ENCODE measurements around the gene GIMAP8.

Gene GIMAP8

GRCh38 chr7:150450491-150451001, at the start of gene GIMAP8:
Gene GIMAP8 (plus strand): TSS chr7:150450630. CDS start chr7:150466699, 16,069 bp downstream.
- no peak for DNase-seq

DNA sequence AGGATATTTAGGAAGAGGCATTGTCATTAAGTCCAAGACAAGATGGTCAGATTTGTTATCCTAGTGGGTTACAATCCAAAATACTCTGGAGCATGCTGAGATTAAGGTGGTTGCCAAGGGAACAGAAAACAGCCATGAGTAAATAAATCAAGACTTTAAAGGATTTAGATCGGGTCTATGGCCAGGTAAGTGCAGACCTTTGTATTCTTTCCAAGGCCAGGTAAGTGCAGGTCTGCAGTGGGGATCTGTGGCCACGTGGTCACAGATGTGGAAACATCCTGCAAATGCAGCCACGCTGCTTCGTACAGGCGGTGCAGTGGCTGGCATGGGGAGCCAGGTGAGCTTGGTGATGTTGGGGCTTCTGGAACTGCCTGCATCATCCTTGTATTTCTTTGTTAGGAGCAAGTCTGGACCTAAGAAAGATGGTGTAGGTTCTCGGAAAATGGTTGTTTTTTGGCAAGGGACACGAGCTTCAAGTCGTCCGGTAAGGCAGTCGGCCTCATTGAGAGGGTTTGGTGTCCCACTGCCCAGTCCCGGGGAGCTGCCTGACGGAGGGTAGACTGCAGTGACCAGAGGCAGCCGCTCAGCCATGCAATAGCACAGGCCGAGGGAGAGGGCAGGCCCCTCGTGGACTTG, 49.5 kb upstream of the GIMAP8 start:
- DNase-seq: no peak

GRCh38 chr7:150401424-150401790, 49.0 kb upstream of the GIMAP8 start:
- no peak for DNase-seq

- no peak for DNase-seq
These were observed 48.4 kb upstream of the GIMAP8 start for GRCh38 chr7:150401861-150402631.

DNA sequence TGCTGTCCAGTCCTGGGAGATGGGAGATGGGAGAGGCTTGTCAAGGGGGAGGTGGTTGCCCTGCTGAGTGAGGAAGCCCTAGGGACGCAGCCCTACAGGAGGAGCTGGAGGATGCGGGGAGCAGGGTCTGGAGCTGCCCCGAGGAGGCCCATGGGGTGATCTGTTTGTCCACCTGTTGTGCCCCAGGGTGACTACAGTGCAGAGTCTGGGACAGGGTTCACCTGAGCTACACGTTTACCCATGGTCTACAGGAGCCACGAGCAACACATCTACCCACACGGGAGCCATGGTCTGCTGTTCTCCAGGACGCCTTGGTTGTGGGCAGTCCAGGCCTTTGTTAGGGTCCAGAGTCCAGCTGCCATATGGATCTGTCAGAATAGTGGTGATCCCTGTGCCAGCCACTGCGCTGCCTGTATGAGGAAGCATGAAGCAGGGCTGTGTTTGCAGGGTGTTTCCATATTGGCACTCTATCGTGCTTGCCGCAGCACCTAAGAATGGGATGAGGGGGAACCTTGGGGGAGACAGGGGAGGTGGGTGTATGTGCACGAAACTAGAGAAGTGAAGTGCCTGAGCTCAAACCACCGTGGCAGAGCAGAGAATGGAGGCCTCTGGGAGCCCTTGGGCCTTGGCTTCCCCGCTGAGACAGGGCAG, 47.6 kb upstream of the GIMAP8 start:
- DNase-seq: no peak

DNA sequence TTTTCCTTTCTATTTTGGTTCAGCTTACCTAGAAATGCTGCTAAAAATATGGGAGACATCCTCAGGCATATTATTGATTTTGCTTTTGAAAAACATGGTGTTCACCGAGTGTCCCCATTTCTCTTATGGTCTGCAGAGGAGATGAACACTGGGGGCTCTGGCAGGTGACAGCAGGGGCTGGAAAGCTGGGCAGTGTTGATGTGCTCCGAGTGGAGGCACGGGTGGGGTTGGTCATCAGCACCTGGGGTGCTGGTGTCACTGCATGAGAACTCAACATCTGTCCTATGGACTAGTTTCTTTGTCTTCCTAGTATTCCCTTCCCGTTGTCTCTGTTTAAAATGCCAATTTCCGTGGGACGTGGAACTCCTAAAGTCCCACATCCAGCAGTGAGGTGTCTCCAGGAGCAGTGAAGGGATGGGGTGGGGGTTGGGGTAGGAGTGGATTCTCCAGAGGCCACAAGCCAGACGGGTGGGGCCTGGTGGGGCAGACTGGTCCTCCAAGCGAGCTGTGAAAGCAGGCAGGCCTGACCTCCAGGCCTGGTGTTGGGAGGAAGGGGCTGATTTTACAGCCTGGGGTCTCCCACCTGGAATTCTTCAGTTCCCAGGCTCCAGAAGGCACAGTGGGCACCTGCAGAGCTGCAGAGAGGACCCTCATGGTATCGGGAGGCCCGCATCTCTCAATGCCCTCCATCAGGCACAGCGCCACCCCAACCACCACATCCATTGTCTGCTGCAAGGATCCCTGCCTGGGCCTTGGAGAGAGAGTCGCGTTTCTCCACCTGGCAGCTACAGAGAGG, 46.9 kb upstream of the GIMAP8 start:
- no peak for DNase-seq

GRCh38 chr7:150404172-150404804, 46.1 kb upstream of the GIMAP8 start:
- no peak for DNase-seq

DNA sequence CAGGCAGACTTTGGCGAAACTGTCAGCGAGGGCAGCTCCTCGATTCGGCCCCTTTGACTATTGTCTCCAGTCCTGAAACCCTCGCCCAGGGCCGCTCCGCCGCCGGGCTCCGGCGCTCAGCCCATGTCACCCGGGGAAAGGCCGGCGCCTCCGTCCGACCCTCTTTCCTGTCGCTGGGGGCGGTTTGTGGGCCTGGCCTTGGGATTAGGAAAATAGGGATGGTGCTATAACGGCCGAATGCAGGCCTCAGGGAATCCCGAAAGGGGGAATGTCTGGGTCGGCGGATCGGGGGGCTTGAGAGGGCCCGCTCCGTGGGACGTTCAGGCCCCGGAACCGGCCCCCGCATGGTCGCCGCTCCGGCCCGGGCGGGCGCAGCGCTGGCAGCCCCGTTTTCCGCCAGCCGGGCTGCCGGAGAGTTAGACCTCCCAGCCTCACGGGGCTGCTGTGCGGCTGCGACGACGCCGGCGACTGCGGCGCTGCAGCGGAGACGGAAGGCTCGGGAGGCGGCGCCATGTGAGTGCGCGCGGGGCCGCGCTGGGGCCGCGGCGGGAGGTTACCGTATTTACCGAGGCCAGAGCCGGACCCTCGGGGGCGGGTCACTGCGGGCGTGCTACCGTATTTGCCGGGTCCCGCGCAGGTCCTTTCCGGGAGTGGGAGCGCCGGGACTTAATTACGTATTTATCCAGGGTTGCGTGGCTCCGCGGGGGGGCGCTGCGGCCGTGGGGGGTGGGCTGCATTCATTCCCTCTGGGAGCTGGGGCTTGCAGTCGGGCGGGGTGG, 45.4 kb upstream of the GIMAP8 start:
- DNase-seq: peak; percentile 44

DNA sequence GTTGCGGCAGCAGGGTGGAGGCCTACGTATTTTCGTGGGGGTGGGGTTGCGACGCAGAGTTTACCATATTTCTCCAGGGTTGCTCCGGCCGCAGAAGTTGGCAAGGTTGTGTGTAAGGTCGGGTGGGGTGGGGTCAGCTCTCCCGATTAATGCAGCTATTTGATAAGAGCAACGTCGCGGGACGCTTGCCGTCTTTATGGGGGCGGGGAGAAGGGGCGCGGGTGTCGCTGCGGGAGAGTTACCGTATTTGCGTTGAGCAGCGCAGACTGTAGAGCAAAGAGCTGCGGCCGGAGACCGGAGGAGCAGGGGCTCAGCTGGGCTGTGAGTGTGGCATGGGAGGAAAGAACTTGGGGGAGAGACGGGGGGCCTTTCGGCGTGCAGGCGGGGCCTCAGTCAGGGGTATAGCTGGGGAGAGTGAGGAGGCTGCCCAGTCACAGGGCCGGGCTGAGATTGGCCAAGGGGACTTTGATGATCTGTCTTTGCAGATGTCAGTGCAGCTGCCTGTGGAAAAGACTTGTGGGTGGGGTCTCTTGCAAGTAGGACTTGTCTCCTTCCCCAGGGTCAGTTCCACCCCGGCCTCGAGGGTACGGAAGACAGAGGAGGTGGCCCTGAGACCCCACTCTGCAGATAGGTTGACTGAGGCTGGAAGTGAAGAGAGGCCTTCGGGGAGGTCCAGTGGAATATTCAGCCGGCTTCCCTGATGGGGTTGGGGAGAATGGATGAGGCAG, 44.7 kb upstream of the GIMAP8 start:
- no peak for DNase-seq

DNA sequence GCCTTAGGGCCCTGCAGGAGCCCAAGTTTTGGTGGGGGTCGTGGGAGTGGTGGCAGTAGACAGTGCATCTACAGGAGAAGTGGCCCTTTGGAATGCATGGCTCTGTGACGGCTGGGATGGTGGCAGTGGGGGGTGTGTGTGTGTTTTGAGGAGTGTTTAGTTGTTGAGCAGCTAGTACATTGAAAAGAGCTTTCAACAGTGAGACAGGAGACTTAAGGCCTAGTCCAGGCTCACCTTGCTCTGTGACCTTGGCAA, 44.2 kb upstream of the GIMAP8 start:
- DNase-seq: no peak

DNA sequence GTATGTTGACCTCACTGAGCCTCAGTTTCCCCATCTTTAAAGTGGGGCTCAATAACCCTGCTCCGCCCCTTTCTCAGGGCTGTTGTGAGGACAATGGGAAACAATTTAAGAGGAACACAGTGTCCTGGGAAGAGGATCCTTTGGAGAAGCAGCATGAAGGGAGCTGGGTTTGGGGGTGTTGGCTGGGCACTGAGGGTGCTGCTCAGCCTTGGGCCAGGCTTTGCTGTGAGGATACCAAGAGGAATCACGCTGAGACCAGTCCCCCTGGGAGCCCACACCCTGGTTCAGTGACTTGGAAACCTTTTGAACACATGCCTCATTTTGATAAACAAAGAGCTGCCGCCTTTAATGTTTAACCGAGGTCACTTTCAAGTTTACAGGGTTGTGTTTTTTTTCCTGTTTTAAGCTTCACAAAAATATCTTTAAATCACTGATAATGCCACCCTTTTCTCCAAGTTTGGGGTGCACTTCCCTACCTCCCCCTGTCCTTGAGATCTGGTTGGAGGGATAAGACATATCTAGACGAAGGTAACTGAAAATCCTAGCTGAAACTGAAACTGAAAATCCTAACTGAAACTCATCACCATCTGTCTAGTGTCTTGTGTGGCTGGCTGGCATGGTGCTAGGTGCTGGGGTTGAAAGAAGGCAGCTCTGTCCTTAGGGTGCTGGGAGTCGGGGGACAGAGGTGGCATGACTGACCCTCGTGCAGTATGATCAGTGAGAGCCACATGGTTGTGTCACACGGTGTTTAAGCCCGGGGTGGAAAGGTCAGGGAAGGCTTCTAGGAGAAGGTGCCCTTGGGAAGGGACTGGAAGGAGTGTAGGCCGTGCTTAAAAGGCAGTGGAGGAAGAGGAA, 43.6 kb upstream of the GIMAP8 start:
- DNase-seq: no peak

- DNase-seq: no peak
These were observed 42.6 kb upstream of the GIMAP8 start for GRCh38 chr7:150407588-150408392.

DNA sequence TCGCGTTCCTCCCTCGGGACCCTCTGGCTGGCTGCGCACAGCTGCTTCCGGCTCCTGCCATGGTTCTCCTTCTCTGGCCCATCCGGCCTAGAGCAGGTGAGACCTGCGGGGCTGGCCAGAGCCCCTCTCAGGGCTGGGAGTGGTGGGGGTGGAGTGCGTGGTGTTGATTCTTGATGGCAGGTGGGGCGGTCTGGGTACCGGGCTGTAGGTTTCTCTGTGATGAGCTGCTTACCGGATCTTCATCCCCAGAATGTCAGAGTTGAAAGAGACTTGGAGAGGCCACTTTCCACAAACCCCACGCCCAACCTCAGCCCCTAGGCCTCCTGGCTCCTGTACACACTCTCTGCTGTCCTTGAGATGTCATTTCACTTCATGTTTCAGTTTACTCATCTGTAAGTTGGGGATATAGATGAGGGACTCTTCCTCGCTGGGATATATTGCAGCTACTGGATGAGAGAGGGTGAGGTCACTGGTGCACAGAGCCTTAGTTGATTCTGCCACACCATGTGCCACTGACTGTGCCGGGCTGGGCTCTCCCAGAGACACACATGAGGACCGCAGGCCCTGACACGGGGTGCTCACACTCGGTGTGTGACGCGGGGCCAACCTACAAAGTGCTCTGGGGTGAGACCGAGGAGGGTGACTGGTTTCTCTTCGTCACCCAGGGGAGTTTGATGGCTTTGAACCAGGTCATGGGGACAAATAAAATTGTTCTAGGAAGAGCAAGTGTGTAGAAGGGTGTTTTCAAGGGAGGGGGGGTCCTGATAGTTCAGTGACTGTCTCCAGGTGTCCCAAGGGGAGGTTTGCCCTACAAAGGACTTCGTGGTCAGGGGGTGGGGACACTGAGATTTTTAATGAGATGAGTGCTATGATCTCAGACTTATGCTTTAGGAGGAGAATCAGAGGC, 41.8 kb upstream of the GIMAP8 start:
- DNase-seq: no peak

DNA sequence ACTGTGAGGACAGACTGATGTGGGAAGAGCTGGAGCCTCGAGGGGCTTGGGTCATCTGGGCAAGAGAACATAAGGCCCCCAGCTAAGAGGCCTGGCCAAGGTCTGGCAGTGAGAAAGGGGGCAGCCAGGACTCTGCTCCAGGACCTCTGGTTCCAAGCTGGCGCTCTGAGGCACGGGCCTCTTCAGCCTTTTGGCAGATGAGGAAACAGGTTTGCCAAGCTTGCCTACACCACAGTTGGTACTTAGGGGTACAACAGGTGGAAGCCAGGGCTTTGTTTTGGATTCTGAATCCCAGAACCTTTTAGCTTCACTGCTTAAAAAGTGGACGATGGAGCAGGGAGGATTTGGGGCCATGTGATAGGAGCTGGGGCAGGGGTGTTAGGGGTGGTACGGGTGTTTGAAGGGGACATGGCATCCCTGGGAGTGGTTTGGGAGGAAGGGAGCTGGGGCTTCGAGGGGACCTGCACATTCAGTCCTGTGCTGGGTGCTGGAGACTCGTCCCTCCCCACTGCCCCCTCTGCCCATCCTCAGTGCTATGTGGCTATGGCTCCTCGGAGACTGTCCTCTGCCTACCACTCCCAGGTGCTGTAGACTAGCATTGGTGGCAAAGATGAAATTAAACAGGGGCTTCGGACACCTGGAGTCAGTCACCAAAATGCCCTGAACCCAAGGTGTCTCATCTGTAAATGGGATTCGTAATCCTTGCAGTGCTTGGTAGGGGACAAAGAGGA, 41.0 kb upstream of the GIMAP8 start:
- no peak for DNase-seq

- no peak for DNase-seq
These were observed 40.3 kb upstream of the GIMAP8 start for GRCh38 chr7:150410131-150410530.

- no peak for DNase-seq
These were observed 39.6 kb upstream of the GIMAP8 start for GRCh38 chr7:150410680-150411346.

DNA sequence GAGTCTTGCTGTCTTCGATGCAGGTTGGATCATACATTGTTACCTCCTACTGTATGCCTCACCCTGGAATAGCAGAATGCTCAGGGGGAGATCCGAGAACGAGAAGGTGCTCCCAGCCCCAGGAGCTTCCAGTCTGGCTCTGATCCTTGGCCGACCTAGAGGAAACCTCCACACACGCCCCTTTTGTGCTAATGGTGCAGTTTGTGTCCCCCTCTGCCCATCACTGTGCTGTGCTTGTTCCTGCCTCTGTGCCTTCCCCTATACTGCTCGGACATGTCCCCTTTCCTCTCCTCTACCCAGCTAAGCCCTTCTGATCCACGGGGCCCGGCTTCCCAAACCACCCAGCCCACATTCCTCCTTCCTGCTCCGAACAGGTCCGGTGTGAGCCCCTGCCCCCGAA, 38.8 kb upstream of the GIMAP8 start:
- no peak for DNase-seq
